ENCODE data around the gene STK17B.

- TF ChIP-seq CTCF (IDR thresholded peaks at IDR 0.05; ENCODE audit: low read depth, low read length) = no peak
- no peak for TF ChIP-seq POLR2A (IDR thresholded peaks at IDR 0.05; ENCODE audit: extremely low read depth, insufficient read length)
Observed at GRCh38 chr2:196213252-196213980, 42.0 kb upstream of the STK17B start.

All from NB4 (cell line).